CD4-positive, alpha-beta T cell treated with Interleukin-17A for 1 hour (primary cell): ENCODE data around the gene MPPE1.
"Not testable (repeated sequence)": the region's sequence is repeated elsewhere in the genome, so short reads cannot be mapped to it uniquely, and the experiment has no call there.

Experiments used
- DNase-seq: peaks from one replicate; pipeline ENCODE4 v3.0.0-alpha.2; 2020

Gene MPPE1

DNA sequence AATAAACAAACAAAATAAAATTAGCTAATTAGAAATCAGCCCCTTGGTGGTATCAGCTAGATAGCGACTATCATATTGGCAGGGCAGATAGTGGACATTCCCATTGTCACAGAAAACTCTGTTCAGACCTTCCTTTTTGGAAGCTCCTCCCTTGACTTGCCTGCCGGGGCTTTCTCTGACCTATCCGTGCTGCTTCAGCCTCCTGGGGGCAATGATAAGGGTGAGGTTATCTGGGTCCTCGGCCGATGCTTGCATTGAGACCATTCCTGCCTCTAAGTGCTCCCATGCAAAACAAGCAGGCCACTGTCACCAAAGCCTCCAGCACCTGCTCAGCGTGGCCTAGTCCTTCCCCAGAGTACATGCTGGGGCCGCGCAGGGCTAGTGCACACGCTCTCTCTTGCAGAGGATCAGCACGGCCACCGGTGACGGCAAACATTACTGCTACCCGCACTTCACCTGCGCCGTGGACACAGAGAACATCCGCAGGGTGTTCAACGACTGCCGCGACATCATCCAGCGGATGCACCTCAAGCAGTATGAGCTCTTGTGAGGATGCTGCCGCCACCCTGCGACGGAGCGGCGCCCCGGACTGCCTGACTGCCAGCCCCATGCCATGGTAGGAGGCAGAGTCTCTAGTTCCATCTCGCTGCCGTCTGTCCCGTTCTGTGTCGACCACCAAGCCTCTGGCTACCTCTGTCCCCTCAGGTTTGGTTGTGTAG is 27.4 kb downstream of the MPPE1 start:
- DNase-seq, result no peak

DNA sequence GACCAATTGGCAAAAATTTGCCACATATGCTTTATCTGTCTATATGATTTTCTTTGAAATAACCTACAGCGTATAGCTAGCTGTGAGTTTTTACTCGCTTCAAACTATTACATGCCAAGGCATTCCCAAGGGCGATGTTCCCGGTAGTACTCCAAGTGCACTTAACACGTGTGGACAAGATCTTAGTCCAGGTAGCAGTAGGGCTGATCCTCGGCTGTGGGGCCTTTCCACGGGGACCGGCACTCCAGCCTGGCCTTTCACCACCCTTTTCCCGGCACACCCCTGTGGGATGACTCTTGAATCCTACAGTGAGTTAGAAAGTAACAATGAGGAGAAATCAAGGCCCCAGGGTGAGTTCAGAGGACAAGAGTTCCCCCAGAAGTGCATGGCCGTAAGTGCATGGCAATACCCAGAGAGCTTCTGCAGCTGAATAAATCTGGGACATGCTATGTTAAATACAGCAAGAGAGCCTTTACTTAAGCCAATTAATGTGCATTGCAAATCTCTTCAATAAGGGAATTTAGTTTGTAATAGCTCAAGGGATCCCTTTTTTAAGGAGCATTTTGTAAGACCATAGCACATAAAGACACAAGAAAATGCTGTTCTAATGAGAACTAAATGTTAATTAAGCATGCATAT is 30.5 kb downstream of the MPPE1 start:
- DNase-seq, result no peak

DNA sequence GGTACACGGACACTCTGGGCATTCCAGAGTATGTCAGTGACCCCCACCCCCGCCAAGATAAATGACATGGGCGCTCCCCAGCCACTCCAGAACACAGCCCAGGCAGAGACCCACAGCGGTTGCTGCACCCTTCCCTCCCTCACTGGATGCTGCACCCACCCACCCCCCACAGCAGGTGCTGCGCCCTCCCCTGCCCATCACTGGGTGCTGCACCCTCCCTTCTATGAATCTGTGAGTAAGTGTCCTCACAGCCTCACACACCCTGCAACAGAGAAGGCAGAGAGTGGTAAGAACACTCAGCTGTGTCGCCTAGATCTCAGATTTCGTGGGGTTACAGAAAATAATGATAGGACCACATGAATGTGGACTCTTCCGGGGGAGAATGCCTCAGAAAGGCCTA is 33.4 kb downstream of the MPPE1 start:
- no peak for DNase-seq

DNA sequence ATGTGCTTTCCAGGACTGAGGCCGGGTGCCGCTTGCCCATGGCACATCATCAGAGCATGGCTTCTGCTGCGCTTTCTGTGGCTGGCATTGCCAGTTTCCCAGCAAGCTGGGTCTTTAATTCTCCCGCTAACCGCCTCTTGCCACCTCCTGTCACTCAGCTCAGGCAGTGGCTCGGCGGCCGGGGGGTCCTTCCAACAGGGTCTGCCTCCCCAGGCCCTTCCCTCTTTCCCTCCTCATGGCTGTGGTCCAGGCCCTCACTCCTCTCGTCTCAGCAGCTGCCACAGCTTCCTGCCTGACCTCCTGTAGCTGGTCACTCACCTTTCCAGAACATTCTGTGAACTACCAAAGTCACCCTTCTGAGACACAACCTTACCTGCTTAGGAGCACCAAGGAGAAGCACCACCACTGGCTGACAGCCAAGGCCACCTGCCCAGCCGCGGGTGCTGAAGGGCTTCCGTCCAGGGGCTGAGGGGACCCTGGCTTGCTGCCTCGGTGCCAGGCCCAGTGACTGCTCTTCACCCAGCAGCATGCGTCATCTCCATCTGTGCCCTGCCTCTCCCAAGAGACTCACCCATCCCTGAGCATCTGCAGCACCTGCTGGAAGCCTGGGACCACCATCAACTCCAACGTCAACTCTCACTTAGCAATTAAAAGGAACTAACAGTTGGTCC is 34.3 kb downstream of the MPPE1 start:
- no peak for DNase-seq

DNA sequence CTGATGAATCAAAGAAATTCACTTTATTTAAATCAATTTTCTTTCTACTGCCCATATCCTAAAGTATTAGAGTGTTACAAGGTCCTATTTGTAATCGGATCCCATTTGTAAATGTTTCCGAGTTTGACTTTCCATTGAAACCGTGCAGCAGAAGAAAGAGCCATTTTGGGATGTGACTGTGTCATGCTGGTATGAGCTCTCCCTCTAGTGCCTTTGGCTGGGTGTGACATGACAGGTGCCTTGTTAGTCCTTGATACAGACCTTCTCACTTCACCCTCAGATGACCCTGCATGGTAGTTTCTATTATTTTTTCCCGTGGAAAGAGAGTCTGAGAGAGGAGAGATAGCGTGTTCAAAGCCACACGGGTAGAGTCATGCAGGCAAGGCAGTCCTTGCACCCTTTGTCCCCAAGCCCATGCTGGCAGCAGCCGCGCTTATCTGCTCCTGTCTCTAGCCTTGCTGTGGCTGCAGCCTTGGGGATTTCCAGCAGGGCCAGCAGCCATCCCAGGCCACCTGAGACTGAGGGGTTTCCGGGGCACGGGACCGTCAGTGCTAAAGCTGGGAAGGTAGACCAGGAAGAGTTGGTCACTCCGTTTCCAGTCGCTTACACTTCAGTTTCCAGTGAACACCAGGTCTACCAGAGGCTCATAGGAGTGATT is 35.5 kb downstream of the MPPE1 start:
- DNase-seq, result peak; percentile 19

DNA sequence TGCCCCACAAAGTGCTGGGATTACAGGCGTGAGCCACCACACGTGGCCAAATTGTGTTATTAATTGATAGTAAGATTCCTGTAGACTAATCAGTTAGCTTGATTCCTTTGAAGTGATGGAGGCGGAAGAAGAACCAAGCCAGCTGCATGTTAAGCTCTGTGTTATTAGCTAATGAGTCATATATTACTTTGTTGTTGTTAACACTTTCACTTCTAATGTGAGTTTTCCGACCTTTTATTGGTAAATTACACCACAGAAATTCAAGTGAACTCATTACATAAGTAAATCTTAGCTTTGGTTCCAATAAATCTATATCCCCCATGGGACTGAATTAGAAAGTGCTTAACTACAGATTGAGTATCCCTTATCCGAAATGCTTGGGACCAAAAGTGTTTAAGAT is 36.6 kb downstream of the MPPE1 start:
- DNase-seq, result no peak

DNA sequence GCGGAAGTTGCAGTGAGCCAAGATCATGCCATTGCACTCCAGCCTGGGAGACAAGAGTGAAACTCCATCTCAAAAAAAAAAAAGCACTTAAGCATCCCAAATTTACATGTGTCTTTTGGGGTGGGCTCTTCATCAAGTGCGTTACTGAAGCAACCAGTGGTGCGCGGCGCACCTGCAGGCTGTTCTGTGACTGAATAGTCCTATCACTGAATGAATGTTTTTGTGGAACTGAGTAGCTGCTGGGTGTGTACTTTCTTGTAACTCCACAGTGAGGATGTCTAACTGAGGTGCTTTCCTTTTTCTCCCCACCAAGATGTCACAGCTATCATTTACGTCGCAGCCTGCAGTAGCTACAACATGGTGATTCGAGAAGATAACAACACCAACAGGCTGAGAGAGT is 39.9 kb downstream of the MPPE1 start:
- DNase-seq, result no peak

DNA sequence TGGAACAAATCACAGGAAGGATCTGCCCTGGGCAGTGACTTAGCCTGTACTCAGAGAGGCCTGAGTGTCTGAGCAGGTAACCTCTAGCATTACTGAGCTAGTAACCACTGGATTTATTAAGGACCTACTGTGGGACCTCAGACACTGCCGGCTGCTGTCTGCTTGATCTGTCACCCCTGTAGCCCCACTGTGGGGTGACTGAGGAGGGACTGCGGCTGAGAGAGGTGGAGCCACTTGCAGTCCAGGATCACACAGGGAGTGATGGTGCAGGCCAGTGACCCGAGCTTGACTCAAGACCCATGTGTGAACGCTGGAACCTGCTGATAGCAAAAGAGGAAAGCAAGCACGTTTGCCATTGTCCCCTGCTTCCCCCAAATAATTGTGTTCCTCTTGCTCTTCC is 41.4 kb downstream of the MPPE1 start:
- no peak for DNase-seq

DNA sequence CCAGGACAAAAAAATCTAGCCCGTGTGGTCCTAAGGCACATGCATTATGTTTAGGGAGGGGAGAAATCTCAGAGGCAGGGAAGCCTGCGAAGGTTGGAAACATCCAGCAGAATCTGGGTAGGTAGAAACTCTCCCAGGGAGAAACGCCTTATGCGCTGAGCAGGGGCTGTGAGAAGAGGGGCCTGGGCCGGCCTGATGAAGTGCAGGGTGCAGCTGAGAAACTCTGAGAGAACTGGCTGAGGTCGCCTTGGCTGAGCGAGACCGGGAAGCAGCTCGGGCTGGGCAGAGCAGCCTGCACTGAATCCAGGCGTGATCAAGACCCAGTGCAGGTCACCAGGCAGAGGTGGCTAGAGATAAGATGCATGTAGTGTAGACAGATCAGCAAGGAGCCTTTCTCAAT is 41.8 kb downstream of the MPPE1 start:
- DNase-seq, result no peak

DNA sequence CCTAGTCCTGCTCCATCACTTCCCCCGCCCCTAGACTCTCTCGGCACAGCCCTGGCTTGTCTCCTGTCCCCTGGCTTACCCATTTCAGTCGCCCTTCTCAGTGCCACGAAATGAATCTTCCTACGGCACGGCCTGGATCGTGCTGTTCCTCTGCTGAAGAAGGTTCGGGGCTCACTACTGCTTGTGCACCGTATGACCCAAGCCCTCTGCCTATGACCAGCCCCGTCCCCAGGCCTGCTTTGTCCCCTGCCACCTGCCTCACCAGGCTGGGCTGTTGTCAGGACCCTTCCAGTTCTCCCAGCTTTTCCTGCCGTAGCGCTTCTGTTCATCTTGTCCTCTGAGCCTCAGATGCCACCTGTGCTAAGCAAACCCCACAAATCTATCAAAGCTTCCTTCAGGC is 43.0 kb downstream of the MPPE1 start:
- no peak for DNase-seq

DNA sequence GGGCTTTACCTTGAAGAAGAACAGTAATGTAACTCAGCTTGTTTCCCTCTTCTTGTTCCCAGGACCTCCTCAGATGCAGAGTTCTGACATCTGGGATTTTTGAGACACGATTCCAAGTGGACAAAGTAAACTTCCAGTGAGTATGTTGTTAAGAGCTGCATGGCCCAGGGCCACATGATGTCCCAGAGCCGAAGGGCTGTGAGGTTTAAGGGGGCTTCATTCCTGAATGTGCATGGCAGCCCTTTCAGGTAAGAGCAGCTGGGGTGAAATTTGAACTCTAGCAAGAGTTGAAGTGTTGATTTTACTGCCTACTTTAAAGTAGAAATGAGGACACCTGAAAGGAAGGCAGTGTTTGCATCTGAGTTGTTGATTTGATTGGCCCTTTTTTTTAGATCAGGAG is 43.6 kb downstream of the MPPE1 start:
- no peak for DNase-seq

DNA sequence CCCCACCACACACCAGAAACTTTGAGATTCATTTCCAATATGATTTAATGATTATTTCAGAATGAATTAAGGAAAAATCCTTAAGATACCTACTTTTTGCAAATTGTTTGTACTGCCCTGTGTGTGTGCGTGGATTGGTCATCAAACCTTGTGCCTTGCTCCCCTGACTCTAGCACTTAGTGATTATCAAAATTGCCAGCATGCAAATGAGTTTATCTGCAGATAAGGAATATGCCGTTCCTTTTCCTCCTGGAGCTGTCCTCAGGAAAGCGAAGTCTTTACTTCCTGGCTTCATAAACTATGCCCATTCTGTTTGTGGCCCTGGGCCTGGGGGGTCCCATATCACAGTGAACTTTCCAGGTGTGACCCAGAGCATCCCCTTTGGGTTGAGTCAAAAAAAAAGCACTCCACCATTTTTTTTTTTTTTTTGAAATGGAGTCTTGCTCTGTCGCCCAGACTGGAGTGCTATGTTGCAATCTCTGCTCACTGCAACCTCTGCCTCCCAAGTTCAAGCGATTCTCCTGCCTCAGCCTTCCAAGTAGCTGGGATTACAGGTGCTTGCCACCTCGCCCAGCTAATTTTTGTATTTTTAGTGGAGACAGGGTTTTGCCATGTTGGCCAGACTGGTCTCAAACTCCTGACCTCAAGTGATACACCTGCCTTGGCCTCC is 45.5 kb downstream of the MPPE1 start:
- DNase-seq, result no peak

DNA sequence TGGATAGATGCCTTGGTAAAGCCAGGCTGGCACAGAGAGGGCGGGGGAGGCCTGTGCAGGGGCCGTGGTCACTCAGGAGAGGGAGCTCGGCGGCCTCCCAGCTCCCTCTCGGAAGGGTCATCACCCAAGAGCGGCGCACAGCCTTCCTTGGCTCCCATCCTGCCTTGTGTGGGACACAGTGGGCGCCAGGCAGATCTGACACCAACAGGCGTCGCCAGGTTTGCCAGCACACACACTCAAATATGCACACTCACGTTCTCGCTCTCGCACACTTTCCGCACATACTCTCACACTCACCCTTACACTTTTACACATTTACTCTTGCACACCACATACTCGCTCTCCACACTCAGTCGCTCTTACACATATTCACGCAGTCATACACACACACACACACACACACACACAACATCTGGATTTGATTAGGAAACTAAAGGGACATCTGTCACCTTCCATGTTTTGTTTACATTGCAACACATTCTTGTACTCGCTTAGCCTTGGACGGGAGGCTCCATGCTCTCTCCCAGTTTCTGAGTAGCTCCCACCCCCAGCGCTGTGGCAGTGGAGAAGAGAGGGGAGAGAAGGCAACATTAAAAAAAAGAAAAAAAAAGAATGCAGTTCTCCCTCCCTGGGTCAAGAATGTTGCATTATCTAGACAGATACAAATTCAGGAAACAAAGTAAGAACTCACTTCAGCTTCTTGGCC is 46.4 kb downstream of the MPPE1 start:
- no peak for DNase-seq

DNA sequence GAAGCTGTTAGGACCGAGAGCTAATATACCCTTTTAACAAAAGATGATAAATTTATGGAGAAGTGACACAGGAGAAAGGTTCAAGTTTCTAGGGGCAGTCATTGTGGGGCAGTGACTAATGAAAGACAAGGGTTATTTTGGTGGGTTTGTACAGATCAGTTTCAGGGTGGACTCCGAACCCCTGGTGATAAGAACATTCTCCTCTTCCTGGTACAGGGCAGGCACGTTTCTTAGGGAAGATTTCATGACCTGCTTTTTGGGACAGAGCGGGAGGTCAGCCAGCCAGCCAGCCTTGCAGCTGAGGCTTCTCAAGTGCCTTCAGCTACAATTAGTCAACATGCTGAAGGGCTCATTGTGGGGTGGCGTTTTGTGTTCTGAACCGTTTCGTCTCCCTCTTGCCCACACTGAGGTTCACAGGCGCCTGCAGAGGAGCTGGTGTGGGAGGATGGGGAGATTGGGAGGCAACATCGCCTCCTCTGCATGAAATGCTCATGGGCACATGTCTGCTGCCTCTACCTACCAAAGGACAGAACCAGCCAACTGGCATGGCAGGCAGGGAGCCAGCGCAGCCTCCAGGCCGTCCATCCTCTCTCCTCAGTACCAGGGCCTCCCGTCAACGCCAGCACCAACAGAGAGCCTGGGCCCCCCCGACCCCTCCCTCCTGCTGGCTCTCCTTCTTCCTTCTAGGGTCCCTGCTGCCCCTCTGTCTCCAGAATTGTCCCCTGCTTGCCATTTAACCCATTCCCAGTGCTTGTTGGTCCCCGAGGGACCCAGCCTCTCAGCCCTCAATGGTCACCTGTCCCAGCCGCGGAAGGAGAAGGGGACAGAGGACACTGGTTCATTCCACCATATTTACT is 47.3 kb downstream of the MPPE1 start:
- no peak for DNase-seq

DNA sequence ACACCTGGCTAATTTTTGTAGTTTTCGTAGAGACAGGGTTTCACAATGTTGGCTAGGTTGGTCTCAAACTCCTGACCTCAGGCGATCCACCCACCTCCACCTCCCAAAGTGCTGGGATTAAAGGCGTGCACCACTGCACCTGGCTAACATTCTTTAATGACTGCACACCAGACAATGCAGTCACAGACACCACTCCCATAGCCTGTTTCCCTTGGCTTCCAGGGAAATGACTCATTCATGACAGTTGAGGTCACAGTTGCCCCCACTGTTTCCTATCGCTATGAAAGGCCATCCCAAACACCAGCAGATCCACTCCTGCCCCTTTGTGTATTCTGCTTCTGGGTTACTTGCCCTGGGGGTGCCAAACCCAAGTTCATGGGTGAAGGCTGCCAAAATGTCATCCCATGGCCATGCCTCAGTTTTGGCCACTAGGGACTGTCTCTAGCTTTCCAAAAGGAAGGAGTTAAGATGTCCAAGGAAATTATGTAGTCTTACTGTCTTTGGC is 48.2 kb downstream of the MPPE1 start:
- DNase-seq, result no peak

DNA sequence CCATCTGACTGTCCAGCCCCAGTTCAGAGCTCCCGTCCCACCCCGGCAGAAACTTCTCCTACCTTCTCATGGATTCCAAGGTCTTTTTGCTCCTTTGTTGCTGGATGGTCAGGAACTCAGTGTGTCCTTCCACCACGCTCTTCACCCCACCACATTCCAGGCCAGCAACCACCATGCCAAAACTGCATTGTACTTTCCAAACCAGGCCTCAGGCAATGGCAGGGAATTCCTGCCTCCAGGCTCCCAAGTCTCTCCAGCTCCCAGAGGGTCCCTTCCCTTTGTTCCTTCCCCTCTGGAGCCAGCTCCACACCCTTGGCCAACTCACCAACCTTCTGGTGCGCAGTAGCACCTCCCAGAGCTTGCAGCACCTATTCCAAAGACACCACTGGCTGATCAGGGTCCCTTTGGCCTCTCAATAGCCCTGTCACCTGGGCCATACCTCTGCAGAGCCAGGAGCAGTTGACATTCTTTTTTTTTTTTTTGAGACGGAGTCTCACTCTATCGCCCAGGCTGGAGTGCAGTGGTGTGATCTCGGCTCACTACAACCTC is 48.8 kb downstream of the MPPE1 start:
- DNase-seq, result no peak

DNA sequence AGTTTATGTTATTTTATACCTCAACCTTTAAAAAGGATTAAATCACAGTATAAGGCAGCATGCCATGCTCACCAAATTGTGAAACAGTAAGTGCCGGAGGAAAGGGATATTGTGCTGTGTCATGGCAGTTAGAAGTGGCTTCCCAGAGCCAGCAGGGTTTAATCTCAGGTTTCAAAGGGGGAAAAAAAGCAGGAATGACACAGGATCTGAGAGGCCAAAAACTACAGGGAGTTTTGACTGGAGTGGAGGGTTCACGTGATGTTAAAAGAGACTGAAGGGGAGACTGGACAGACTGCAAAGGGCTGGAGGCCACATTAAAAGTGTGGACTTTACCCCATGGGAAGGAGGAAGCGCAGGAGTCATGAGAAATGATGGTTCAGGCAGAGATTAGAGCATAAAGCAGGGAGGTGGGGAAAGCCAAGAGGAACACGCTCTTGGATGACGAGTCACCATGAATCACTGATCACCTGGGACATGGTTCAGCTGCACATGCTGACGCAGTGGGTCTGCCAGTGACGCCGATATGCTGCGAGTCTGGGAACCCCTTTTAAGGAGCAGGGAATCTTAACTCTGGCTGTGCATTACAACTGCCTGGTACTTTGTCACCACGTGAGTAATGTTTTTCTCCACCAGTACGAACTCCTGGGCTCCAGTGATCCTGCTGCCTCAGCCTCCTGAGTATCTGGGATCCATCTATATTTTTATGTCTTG is 50.8 kb downstream of the MPPE1 start:
- no peak for DNase-seq

DNA sequence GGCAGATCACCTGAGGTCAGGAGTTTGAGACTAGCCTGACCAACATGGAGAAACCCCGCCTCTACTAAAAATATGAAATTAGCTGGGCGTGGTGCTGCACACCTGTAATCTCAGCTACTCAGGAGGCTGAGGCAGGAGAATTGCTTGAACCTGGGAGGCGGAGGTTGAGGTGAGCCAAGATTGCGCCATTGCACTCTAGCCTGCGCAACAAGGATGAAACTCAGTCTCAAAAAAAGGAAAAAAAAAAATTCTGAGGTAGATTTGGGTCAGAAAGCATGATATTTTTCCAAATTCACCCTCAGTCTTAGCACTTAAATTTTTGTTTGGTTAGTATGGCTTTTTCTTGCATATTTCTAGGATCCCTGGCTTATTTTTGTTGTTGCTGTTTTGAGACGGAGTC is 53.6 kb downstream of the MPPE1 start:
- DNase-seq, result not testable (repeated sequence)

DNA sequence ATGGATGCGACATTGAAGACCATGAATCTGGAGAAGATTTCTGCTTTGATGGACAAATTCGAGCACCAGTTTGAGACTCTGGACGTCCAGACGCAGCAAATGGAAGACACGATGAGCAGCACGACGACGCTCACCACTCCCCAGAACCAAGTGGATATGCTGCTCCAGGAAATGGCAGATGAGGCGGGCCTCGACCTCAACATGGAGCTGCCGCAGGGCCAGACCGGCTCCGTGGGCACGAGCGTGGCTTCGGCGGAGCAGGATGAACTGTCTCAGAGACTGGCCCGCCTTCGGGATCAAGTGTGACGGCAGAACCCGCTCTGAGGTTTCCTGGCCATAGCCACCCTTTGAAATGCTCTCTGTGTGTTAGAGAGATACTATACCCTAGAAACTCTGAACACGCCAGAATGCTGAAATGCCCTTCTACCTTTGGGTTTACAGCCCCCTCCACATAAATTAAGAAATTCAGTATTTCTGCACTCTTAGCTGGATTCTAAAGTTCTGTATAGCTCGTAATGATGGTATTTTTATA is 56.2 kb downstream of the MPPE1 start:
- peak; percentile 63 for DNase-seq

DNA sequence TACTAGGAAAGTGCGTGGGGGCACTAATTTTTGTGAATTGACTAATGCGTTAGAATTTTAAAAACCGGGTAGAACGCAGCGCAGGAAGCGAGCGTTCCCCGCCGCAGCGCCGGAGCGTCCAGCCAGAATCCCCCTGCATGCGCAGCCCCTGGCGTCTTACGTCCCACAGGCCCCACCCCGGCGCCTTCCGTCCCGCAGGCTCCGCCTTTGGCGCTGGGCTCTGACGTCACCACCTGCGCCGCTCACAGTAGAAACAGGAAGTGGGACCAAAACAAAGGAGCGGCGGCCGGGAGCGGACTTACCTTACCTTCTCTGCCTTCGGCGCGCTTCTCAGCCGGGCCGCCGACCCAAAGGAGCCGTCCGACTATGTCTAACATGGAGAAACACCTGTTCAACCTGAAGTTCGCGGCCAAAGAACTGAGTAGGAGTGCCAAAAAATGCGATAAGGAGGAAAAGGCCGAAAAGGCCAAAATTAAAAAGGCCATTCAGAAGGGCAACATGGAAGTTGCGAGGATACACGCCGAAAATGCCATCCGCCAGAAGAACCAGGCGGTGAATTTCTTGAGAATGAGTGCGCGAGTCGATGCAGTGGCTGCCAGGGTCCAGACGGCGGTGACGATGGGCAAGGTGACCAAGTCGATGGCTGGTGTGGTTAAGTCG is 56.8 kb downstream of the MPPE1 start, which contains the start of gene CHMP1B:
Gene CHMP1B (plus strand): TSS at position 268 of the 660 bp plus-strand sequence. CDS start 99 bp downstream, at position 367.
- peak; percentile 96 for DNase-seq
